ENCODE data around the gene TNPO3. TPM values are rescaled to one million over a fixed set of nuclear protein-coding genes. Genes with fewer than 3 reads are reported as not detected.
"Not testable (repeated sequence)": the region's sequence is repeated elsewhere in the genome, so short reads cannot be mapped to it uniquely, and the experiment has no call there.

The TNPO3 gene
- total and polyA plus RNA-seq, 2 donors: 17.2 to 30.7 TPM

DNA sequence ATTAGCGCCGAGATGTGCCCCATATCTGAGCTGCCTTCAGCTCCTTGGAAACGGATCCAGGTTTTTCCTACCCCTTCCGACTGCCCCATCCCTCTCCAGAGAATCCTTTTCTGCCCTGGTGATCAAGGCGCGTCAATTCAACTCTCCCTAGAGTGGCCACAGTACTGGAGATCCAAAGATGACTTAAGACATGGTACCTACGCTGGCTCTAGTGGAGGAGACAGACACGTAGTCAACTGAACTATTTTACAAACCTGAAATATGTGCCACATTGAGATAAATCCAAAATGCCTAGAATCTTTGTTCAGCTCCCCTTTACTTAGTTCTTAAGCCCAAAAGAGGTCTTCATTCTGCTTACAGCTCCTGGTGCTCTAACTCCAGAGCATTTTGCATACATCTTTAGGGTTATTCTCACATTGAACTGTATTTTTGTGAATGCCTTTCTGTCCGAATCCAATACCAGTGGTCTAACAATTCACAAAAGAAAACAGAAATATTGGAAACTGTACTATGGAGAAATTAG lies 444 bp upstream of the TNPO3 start:
- Histone ChIP-seq H3K36me3 (ENCODE audit: control insufficient read depth in 2 of 2, insufficient read depth in 2 of 2, low read length in 1 of 2) (peaks cover 0 to 9% of the 10 kb centered on the region in 2 donors), H3K9me3 (ENCODE audit: control insufficient read depth in 2 of 2, insufficient read depth in 1 of 2, low read length in 1 of 2) (no peaks in the 10 kb centered on the region), H3K4me3 (ENCODE audit: low read length in 2 of 2) (peak overlapping the region; percentile 60 to 89), H3K4me1 (ENCODE audit: control insufficient read depth in 2 of 2, insufficient read depth in 2 of 2, low read length in 2 of 2) (peaks cover 2 to 5% of the 10 kb centered on the region in 2 donors), H3K27me3 (ENCODE audit: control insufficient read depth in 2 of 2, insufficient read depth in 1 of 2, low read length in 1 of 2) (no peaks in the 10 kb centered on the region), H3K27ac (ENCODE audit: low read depth in 1 of 2, low read length in 1 of 2) (peak overlapping the region; percentile 96 to 98)
- DNase-seq (ENCODE audit: low read depth in 6 of 9, low spot score in 9 of 9): peak in 1 of 9 donors; percentile 3
- 11% methylated on average over 9 of the region's 9 CpGs for WGBS

DNA sequence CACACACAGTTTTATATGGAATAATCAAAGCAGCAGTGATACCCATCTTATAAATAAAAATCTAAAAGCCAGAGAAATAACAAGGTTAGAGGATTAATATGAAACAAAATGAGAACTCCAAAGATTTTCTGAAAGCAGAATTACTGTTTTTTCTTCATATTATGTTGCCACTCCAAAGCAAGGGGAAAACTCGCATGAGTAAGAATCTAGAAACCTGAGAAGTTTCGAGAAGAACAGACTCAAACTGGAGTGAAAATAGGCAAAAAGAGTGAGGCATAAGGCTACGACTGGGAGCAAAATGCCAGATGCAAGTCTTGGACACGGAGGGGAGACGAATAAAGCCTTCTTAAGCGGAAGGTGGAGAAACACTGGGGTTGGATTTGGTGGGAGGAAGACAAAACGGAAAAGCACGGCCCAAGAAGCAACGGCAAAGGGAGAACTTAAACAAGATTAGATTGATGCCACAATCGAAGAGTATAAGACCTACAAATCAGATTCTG lies 923 bp downstream of the TNPO3 start:
- WGBS: 1% methylated on average over 10 of the region's 10 CpGs
- Histone ChIP-seq H3K27me3 (ENCODE audit: control insufficient read depth in 2 of 2, insufficient read depth in 1 of 2, low read length in 1 of 2) (no peaks in the 10 kb centered on the region), H3K4me3 (ENCODE audit: low read length in 2 of 2) (peak overlapping the region; percentile 60 to 89), H3K4me1 (ENCODE audit: control insufficient read depth in 2 of 2, insufficient read depth in 2 of 2, low read length in 2 of 2) (peaks cover 2 to 5% of the 10 kb centered on the region in 2 donors), H3K27ac (ENCODE audit: low read depth in 1 of 2, low read length in 1 of 2) (peak overlapping the region; percentile 96 to 98), H3K9me3 (ENCODE audit: control insufficient read depth in 2 of 2, insufficient read depth in 1 of 2, low read length in 1 of 2) (no peaks in the 10 kb centered on the region), H3K36me3 (ENCODE audit: control insufficient read depth in 2 of 2, insufficient read depth in 2 of 2, low read length in 1 of 2) (peaks cover 0 to 18% of the 10 kb centered on the region in 2 donors)
- DNase-seq (ENCODE audit: low read depth in 6 of 9, low spot score in 9 of 9): peak in 4 of 9 donors; percentile 4 to 29 (median 8)

DNA sequence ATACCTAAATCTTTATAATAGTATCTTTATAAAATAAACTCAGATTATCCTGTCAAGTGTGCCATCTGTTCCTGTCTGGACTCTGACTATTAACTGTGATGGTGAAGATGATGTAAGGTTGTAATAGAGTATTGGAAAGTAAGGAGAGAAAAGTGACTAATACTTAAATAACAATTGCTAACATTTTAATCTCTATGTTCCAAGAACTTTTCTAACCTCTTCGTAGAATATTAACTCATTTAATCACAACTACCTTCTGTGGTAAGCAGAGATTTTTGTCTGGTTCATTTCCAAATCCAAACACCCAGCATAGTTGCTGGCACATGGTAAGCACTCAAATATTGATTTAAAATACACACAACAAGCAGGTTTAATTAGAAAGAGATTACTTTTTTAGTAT lies 2.5 kb downstream of the TNPO3 start:
- no peaks in the 10 kb centered on the region for H3K9me3 ChIP-seq (ENCODE audit: control insufficient read depth in 2 of 2, insufficient read depth in 1 of 2, low read length in 1 of 2)
- no peak overlapping the region for H3K4me3 ChIP-seq (ENCODE audit: low read length in 2 of 2)
- WGBS: 97% methylated on average over 1 of the region's 1 CpG
- H3K4me1 ChIP-seq (ENCODE audit: control insufficient read depth in 2 of 2, insufficient read depth in 2 of 2, low read length in 2 of 2): peaks cover 2 to 5% of the 10 kb centered on the region in 2 donors
- H3K27ac ChIP-seq (ENCODE audit: low read depth in 1 of 2, low read length in 1 of 2): no peak overlapping the region
- H3K36me3 ChIP-seq (ENCODE audit: control insufficient read depth in 2 of 2, insufficient read depth in 2 of 2, low read length in 1 of 2): peaks cover 0 to 25% of the 10 kb centered on the region in 2 donors
- H3K27me3 ChIP-seq (ENCODE audit: control insufficient read depth in 2 of 2, insufficient read depth in 1 of 2, low read length in 1 of 2): no peaks in the 10 kb centered on the region
- no peak for DNase-seq (ENCODE audit: low read depth in 6 of 9, low spot score in 9 of 9)

DNA sequence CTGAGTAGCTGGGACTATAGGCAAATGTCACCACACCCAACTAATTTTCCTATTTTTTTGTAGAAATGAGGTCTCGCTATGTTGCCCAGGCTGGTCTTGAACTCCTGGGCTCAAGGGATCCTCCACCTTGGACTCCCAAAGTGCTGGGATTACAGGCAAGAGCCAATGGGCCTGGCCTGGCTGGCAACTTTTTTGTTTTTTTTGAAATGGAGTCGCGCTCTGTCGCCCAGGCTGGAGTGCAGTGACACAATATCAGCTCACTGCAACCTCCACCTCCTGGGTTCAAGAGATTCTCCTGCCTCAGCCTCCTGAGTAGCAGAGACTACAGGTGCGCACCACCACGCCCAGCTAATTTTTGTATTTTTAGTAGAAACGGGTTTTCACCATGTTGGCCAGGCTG lies 3.5 kb downstream of the TNPO3 start:
- not testable (repeated sequence) for H3K27ac ChIP-seq (ENCODE audit: low read depth in 1 of 2, low read length in 1 of 2); H3K9me3 ChIP-seq (ENCODE audit: control insufficient read depth in 2 of 2, insufficient read depth in 1 of 2, low read length in 1 of 2); H3K4me3 ChIP-seq (ENCODE audit: low read length in 2 of 2); H3K27me3 ChIP-seq (ENCODE audit: control insufficient read depth in 2 of 2, insufficient read depth in 1 of 2, low read length in 1 of 2); DNase-seq (ENCODE audit: low read depth in 6 of 9, low spot score in 9 of 9); H3K4me1 ChIP-seq (ENCODE audit: control insufficient read depth in 2 of 2, insufficient read depth in 2 of 2, low read length in 2 of 2)
- H3K36me3 ChIP-seq (ENCODE audit: control insufficient read depth in 2 of 2, insufficient read depth in 2 of 2, low read length in 1 of 2): peaks cover 0 to 25% of the 10 kb centered on the region in 2 donors
- WGBS: 99% methylated on average over 7 of the region's 7 CpGs

DNA sequence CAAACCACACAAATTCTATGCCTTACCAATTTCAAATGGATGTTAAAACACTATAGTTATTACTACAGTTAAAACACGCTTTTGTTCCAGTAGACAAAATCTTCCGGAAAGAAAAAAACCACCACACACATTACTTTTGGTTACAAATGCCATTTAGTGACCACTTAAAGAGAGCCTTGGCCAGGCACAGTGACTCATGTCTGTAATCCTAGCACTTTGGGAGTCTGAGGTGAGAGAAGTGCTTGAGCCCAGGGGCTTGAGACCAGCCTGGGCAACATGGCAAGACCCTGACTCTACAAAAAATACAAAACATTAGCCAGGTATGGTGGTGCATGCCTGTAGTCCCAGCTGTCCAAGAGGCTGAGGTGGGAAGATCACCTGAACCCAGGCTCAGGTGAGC lies 7.2 kb downstream of the TNPO3 start:
- no peak for DNase-seq (ENCODE audit: low read depth in 6 of 9, low spot score in 9 of 9)
- H3K27ac ChIP-seq (ENCODE audit: low read depth in 1 of 2, low read length in 1 of 2): no peak overlapping the region
- H3K4me1 ChIP-seq (ENCODE audit: control insufficient read depth in 2 of 2, insufficient read depth in 2 of 2, low read length in 2 of 2): peaks cover 0 to 3% of the 10 kb centered on the region in 2 donors
- H3K27me3 ChIP-seq (ENCODE audit: control insufficient read depth in 2 of 2, insufficient read depth in 1 of 2, low read length in 1 of 2): no peaks in the 10 kb centered on the region
- 99% methylated on average over 2 of the region's 2 CpGs for WGBS
- no peak overlapping the region for H3K4me3 ChIP-seq (ENCODE audit: low read length in 2 of 2)
- H3K9me3 ChIP-seq (ENCODE audit: control insufficient read depth in 2 of 2, insufficient read depth in 1 of 2, low read length in 1 of 2): no peaks in the 10 kb centered on the region
- peaks cover 0 to 25% of the 10 kb centered on the region in 2 donors for H3K36me3 ChIP-seq (ENCODE audit: control insufficient read depth in 2 of 2, insufficient read depth in 2 of 2, low read length in 1 of 2)

DNA sequence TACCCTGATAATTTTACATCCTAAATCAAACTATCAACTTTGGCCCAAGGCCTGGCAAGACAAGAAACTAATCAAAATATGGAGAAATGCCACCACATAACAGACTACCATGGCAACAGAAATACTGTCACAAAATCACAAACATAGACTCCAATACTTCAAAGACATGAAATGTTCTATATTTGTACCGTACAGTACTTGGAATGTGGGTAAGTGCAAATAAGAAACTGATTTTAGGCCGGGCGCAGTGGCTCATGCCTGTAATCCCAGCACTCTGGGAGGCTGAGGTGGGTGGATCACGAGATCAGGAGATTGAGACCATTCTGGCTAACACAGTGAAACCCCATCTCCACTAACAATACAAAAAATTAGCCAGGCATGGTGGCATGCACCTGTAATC lies 9.2 kb downstream of the TNPO3 start:
- H3K9me3 ChIP-seq (ENCODE audit: control insufficient read depth in 2 of 2, insufficient read depth in 1 of 2, low read length in 1 of 2): no peaks in the 10 kb centered on the region
- H3K4me1 ChIP-seq (ENCODE audit: control insufficient read depth in 2 of 2, insufficient read depth in 2 of 2, low read length in 2 of 2): peaks cover 0 to 3% of the 10 kb centered on the region in 2 donors
- 96% methylated on average over 4 of the region's 4 CpGs for WGBS
- DNase-seq (ENCODE audit: low read depth in 6 of 9, low spot score in 9 of 9): no peak
- no peaks in the 10 kb centered on the region for H3K27me3 ChIP-seq (ENCODE audit: control insufficient read depth in 2 of 2, insufficient read depth in 1 of 2, low read length in 1 of 2)
- no peak overlapping the region for H3K4me3 ChIP-seq (ENCODE audit: low read length in 2 of 2)
- no peak overlapping the region for H3K27ac ChIP-seq (ENCODE audit: low read depth in 1 of 2, low read length in 1 of 2)
- H3K36me3 ChIP-seq (ENCODE audit: control insufficient read depth in 2 of 2, insufficient read depth in 2 of 2, low read length in 1 of 2): peaks cover 0 to 30% of the 10 kb centered on the region in 2 donors

DNA sequence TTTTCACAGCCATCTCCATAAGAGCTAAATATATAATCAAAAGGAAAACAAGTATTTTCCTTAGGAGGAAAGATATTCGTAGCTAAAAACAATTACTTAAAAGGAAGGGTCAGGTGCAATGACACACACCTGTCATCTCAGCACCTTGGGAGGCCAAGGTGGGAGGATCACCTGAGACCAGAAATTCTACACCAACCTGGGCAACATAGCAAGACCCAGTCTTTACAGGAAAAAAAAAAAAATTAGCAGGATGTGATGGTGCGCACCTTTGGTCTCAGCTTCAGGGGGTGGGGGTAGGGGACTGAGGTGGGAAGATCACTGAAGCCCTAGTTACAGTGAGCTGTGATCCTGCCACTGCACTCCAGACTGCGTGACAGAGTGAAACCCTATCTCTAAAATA lies 11.9 kb downstream of the TNPO3 start:
- H3K4me3 ChIP-seq (ENCODE audit: low read length in 2 of 2): no peak overlapping the region
- no peak overlapping the region for H3K27ac ChIP-seq (ENCODE audit: low read depth in 1 of 2, low read length in 1 of 2)
- 94% methylated on average over 3 of the region's 3 CpGs for WGBS
- H3K4me1 ChIP-seq (ENCODE audit: control insufficient read depth in 2 of 2, insufficient read depth in 2 of 2, low read length in 2 of 2): peaks cover 0 to 3% of the 10 kb centered on the region in 2 donors
- DNase-seq (ENCODE audit: low read depth in 6 of 9, low spot score in 9 of 9): no peak
- H3K9me3 ChIP-seq (ENCODE audit: control insufficient read depth in 2 of 2, insufficient read depth in 1 of 2, low read length in 1 of 2): no peaks in the 10 kb centered on the region
- peaks cover 7 to 29% of the 10 kb centered on the region in 2 donors for H3K36me3 ChIP-seq (ENCODE audit: control insufficient read depth in 2 of 2, insufficient read depth in 2 of 2, low read length in 1 of 2)
- H3K27me3 ChIP-seq (ENCODE audit: control insufficient read depth in 2 of 2, insufficient read depth in 1 of 2, low read length in 1 of 2): no peaks in the 10 kb centered on the region

DNA sequence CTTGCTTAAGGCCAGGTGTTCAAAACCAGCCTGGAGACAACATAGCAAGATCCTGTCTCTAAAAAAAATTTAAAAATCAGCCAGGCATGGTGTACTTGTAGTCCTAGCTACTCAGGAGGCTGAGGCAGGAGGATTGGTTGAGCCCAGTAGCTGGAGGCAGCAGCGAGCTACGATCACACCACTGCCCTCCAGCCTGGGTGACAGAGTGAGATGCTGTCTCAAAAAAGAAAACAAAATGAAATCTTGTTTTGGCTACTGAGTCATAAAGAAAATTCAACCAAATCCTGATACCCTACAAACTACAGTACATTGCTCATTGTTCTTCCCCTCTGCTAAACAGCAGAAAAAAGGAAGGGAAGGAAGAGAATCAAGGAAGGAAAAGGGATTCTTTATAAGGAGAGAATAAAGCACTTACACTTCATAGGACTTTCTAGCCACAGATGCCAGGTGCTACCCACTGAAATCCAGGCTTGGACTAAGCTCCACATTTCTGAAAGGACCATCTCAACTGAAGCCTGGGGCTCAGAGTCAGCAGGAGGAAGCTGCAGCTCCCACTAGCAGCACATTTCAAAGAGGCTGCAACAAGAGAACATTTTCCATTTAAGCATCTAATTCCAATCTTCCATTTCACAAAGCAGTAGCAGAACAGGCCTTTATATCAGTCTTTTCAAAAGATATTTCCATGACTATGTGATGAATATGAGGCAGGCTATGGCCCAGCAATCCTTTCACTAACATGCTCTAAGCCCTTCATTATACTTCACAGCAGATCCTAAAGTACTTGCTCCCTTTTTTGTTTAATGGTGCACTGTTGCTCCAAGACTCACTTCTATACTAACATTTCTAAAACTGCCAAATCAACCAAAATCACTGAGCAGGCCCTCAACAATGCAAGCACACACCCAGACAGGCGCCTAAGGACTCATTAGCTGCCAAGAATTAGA lies 13.5 kb downstream of the TNPO3 start:
- peaks cover 0 to 3% of the 10 kb centered on the region in 2 donors for H3K4me1 ChIP-seq (ENCODE audit: control insufficient read depth in 2 of 2, insufficient read depth in 2 of 2, low read length in 2 of 2)
- 98% methylated on average over 3 of the region's 3 CpGs for WGBS
- no peaks in the 10 kb centered on the region for H3K27me3 ChIP-seq (ENCODE audit: control insufficient read depth in 2 of 2, insufficient read depth in 1 of 2, low read length in 1 of 2)
- no peak overlapping the region for H3K27ac ChIP-seq (ENCODE audit: low read depth in 1 of 2, low read length in 1 of 2)
- H3K9me3 ChIP-seq (ENCODE audit: control insufficient read depth in 2 of 2, insufficient read depth in 1 of 2, low read length in 1 of 2): no peaks in the 10 kb centered on the region
- no peak overlapping the region for H3K4me3 ChIP-seq (ENCODE audit: low read length in 2 of 2)
- H3K36me3 ChIP-seq (ENCODE audit: control insufficient read depth in 2 of 2, insufficient read depth in 2 of 2, low read length in 1 of 2): peaks cover 7 to 35% of the 10 kb centered on the region in 2 donors
- DNase-seq (ENCODE audit: low read depth in 6 of 9, low spot score in 9 of 9): no peak

DNA sequence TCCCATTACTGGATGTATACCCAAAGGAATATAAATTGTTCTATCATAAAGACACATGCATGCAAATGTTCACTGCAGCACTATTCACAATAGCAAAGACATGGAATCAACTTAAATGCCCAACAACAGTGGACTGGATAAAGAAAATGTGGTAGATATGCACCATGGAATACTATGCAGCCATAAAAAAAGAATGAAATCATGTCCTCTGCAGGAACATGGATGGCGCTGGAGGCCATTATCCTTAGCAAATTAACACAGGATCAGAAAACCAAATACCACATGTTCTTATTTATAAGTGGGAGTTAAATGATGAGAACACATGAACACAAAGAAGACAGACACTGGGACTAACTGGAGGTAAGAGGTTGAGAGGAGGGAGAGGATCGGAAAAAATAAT lies 16.4 kb downstream of the TNPO3 start:
- peaks cover 16 to 52% of the 10 kb centered on the region in 2 donors for H3K36me3 ChIP-seq (ENCODE audit: control insufficient read depth in 2 of 2, insufficient read depth in 2 of 2, low read length in 1 of 2)
- H3K27me3 ChIP-seq (ENCODE audit: control insufficient read depth in 2 of 2, insufficient read depth in 1 of 2, low read length in 1 of 2); H3K27ac ChIP-seq (ENCODE audit: low read depth in 1 of 2, low read length in 1 of 2); H3K4me1 ChIP-seq (ENCODE audit: control insufficient read depth in 2 of 2, insufficient read depth in 2 of 2, low read length in 2 of 2); DNase-seq (ENCODE audit: low read depth in 6 of 9, low spot score in 9 of 9); H3K4me3 ChIP-seq (ENCODE audit: low read length in 2 of 2); H3K9me3 ChIP-seq (ENCODE audit: control insufficient read depth in 2 of 2, insufficient read depth in 1 of 2, low read length in 1 of 2): not testable (repeated sequence)
- WGBS: 97% methylated on average over 2 of the region's 2 CpGs

All from thymus (tissue), 11 donors.